GM15510 (cell line): ENCODE measurements around the gene FCRL2.

Experiments used
- POLR2A ChIP-seq: IDR thresholded peaks from 3 replicates; pipeline ENCODE4 v1.6.1; 2011; ENCODE audit warnings: borderline replicate concordance; ENCODE audit not compliant: insufficient read length; ENCODE audit errors: extremely low read depth

Gene FCRL2

DNA sequence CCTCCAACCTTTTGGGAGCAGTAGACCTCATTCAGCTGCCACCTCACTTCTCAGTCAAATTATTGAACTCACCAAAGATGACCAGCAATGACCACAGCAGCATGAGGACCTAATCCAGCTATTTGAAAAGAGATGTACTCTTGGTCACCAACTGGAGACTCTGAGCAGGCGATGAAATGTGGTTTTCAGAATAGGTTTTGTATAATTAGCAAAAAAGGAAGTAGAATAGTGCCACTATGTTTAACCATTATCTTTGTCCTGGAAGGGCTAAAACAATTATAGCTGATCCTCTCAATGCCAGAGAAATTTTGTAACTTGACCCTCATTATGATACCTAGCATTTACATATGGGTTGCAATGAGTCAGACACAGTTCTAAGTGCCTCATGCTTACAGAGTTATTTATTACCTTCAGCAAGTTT, at the start of gene FCRL2:
Gene FCRL2, minus strand, starts transcription at position 162 of the 421 bp plus-strand sequence. Its CDS starts 59 bp downstream, at position 103.
- no peak for TF ChIP-seq POLR2A

GRCh38 chr1:157820299-157820698, 43.4 kb upstream of the FCRL2 start:
- TF ChIP-seq POLR2A: no peak

- no peak for TF ChIP-seq POLR2A
Observed at GRCh38 chr1:157819896-157820295, 43.0 kb upstream of the FCRL2 start, which contains the start of gene FCRL1. FCRL1 (minus strand) TSS chr1:157820120; CDS start chr1:157820037, 83 bp downstream.

DNA sequence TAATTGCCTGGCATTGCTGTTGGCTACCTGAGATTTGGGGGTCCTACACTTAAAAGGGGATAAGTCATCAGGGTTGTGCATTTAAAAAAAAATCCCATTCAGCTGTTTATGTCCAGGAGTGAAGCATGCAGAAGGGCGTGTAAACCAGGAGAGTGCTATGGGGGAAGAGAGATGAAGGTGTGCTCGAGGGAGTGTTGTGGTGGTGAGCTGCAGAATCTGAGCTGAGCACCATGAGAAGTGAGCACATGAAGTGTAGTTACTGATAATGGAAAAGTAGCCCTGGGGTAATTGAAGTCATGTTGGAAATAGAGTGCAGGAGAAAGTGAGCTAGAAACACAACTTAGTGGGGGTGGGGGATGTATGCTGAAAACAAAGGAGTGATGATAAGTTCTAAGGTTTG, 42.3 kb upstream of the FCRL2 start:
- no peak for TF ChIP-seq POLR2A

DNA sequence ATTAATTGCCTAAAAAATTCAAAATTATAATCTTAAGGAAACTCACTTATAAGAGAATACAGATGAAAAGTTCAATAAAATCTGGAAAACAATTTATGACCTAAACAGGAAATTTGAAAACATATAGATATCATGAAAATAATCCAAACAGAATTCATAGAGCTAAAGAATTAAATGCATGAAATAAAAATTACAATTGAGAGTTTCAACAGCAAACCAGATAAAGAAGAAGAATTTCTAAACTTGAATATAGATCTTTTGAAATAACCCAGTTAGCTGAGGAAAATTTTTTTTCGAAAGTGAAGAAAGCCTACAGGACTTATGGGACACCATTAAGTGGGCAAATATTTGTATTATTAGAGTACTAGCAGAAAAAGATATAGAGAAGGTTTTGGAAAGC, 36.3 kb upstream of the FCRL2 start:
- TF ChIP-seq POLR2A: no peak

GRCh38 chr1:157806431-157807149, 29.7 kb upstream of the FCRL2 start:
- TF ChIP-seq POLR2A: no peak

DNA sequence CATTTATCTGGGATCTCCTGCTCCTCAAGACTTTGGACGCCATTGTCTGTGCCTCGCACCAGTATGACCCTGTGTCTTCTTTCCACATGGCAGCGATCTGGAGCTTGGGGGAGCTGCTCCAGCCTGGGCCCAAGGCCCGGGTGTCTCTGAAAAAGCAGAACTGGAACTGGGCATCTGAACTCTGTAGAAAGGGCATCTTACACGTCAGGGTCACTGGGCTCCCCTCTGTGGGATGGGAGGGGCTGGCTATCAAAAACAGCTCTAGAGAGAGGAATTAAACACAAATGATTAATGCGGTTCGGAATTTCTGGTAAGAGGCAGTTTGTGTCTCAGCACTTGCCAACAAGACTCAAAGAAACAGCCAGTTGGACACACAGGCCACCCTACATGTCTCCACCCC, 26.9 kb upstream of the FCRL2 start:
- TF ChIP-seq POLR2A: no peak

- TF ChIP-seq POLR2A: no peak
Observed at GRCh38 chr1:157799996-157800395, 23.1 kb upstream of the FCRL2 start.

- TF ChIP-seq POLR2A: no peak
Observed at GRCh38 chr1:157798211-157798610, 21.3 kb upstream of the FCRL2 start.

GRCh38 chr1:157785248-157785647, 8.3 kb upstream of the FCRL2 start:
- TF ChIP-seq POLR2A: no peak

- TF ChIP-seq POLR2A: no peak
Observed at GRCh38 chr1:157784801-157785200, 7.9 kb upstream of the FCRL2 start.

DNA sequence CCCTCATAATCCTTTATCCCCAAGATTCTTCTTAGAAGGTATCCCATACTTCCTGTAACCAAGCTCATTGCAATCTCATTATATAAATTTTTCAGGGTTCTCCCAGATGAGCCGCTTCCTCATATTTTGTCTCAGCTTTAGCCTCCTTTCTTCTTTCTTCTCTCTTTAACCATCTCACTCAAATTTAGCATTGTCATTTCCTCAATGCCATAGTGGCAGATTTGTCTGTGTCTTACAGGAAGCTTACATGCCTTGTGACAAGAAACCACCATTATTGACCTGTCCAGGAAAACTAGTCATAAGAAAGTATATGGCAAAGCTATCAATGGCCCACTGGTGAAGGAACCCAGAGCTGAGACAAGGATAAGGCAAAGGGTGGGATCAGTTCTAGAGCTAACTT, 6.0 kb upstream of the FCRL2 start:
- no peak for TF ChIP-seq POLR2A

GRCh38 chr1:157781048-157781447, 4.1 kb upstream of the FCRL2 start:
- no peak for TF ChIP-seq POLR2A

GRCh38 chr1:157775101-157775870, 1.6 kb downstream of the FCRL2 start:
- no peak for TF ChIP-seq POLR2A

GRCh38 chr1:157774412-157774811, 2.5 kb downstream of the FCRL2 start:
- TF ChIP-seq POLR2A: no peak
